SIG-M5 treated with dmso at 0.1 percent for 504 hours (cell line): ENCODE measurements around the gene DYNC2LI1.
"Not testable (repeated sequence)": the region's sequence is repeated elsewhere in the genome, so short reads cannot be mapped to it uniquely, and the experiment has no call there.

Experiments
- DNase-seq: peaks from one replicate; lab custom pipeline; 2025; ENCODE audit not compliant: unreplicated experiment; lab: John Stamatoyannopoulos, UW

DYNC2LI1 gene

DNA sequence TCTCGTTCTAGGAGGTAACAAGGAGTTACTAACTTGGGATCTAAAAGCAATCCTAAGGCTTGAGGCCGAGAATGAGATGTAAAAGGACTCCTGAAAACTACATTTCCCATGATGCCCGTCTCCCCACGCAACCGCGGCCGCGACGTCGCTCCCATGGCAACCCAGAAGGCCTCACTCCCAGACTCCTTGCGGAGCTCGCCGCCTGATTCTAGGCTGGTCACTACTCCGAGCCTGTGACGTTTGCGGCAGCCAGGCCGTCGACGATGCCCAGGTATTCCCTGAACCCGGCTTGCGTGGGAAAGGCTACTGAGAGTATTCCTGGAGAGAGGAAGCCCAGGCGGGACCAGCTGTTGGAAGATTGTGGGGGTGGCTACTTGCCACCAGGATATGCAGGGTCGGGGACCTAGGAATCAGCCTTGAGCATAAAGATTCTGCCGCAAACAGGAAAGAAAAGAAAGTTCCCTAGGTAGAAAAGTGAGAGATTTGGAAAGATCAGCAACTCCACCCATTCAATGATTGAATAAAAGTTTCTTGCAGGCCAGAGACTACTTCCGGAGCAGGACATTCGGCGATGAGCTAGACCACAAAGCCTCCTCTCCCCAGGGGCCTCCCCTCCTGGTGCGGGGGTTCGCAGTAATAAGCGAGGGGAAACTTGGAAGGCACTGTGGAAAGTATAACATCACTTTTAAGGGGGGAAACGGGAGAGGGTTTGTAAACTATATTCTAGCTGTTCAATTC is at the start of gene DYNC2LI1:
TSS of gene DYNC2LI1 (plus strand) at position 164 of the 738 bp plus-strand sequence. CDS start at position 264, 100 bp downstream.
- peak; percentile 88 for DNase-seq

DNA sequence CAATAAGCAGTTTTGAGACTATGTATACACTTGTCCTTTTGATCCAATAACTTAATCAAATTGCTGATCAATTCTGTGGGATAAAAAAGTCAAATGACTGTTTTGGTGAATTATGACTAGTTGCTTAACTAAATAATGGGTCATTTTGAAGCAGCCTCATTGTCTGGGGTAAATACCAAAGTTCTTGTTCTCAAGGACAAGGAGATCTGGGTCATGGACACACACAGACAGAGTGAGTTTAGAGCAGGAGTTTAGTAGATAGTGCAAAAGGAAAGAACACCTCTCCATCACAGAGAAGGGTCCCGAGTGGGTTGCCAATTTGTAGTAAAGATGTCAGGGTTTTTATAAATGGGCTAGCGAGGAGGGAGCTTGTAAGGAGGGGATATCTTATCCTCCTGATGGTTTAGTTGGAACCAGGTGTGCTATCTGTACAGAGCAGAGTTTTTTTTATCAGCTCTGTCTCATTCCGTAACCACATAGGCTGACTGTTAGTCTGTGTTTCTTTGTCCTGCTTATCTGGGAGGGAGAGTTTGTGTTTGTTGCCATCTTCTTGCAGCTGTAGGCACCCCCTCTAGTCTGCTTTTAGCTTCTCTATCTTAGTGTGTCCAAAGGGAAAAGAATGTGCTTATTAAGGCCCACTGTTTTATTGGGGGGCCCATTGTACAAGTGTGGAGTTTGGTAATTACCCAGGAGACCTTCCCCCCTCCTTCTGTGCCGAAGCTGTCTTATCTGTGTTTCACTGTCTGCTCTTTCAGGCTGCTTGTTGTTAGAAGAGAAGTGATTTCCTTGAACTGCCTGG is 48.9 kb upstream of the DYNC2LI1 start:
- no peak for DNase-seq

DNA sequence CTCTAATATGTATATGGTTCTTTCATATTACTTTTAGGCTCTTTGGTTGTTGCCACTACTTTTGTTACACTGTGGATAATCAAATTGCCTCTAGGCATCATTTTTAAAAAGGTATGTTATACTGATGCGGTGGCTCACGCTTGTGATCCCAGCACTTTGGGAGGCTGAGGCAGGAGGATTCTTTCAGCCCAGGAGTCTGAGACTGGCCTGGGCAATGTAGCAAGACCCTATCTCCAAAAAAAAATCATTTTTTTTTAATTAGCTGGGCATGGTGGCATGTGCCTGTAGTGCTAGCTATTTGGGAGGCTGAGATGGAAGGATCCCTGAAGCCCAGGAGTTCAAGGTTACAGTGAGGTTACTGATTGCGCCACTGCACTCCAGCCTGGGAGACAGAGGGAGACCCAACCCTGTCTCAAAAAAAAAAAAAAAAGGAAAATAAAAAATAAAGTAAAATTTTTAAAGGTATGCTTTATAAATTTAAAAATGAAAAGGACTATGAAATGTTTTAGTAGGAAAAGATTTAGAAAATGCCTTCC is 48.1 kb upstream of the DYNC2LI1 start:
- no peak for DNase-seq

DNA sequence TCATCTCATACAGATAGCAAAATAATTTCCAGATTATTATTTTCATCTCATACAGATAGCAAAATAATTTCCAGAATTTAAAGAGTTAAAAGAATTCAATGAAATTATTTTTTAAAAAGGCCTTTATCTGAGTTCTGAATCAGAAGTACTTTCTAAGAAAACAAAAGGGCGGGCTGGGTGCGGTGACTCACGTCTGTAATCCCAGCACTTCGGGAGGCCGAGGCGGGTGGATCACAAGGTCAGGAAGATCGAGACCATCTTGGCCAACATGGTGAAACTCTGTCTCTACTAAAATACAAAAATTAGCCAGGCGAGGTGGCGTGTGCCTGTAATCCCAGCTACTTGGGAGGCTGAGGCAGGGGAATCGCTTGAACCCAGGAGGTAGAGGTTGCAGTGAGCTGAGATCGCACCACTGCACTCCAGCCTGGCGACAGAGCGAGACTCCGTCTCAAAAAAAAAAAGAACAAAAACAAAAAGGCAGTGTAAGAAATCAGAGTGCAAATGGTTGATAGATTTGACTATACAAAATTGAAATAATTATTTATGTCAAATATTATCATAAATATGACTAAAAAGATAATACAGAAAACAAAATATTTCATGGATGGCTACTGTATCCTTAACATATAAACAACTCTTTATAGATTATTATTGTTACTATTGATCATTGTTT is 46.7 kb upstream of the DYNC2LI1 start:
- not testable (repeated sequence) for DNase-seq

DNA sequence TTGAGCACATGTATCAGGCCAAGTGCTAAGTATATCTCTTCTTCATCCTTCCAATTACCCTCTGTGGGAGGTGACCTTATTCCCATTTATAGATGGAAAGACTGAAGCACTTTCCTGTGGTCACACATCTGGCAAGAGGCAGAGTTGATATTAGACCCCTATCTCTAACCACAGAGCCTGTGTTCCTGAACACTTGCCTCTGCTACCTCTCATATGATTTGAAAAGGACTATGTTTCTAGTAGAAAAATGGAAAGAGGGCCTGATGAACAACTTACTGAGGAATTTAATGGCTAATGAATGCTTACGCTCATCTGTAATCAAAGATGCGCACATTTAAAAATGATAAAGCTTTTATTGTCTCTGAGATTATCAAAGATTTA is 46.2 kb upstream of the DYNC2LI1 start:
- DNase-seq = no peak

DNA sequence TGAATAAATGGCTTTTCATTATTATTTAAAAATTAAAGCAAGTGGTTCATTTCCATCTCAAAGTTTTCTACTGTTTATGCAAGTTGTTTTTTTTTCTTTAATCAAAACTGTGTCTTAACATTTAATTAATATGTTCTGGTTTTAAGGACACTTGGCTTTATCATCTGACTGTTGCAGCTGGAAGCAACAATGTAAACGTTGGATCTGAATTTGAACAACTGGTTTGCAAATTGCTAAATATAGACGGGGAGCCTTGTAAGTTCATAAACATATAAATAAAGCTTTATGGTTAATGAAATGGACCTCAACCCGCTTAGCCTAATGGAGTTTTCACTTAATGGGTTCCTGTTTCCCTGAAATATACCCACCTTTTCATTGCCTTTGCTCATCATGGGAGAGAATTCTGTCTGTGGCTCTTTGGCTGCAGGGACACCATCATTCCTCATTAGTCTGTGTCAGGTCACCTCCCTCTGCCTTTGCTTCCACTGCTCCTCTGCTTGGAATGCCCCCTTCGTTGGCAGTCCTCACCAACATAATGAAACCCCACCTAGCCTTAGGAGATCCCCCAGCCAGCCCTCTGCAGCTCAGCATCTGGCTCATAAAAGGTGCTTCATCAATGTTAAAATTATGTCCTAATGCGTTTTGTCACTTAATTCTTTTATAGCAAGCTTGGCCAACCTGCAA is 44.2 kb upstream of the DYNC2LI1 start:
- no peak for DNase-seq

DNA sequence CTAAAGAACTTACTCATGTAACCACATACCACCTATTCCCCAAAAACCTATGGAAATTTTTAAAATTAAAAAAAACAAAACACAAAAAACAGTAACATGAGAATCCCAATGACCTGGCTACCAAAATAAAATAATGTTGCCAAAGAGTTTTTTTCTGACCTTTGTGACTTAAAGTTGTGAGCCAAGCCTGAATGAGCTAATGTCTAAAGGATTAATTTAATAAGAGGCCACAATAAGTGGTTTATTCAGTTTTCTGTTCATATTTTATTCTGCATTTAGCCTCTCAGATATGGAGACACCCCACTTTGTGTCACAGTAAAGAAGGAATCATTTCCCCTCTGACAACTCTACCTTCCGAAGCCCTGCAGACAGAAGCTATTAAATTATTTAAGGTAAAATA is 42.6 kb upstream of the DYNC2LI1 start:
- no peak for DNase-seq

DNA sequence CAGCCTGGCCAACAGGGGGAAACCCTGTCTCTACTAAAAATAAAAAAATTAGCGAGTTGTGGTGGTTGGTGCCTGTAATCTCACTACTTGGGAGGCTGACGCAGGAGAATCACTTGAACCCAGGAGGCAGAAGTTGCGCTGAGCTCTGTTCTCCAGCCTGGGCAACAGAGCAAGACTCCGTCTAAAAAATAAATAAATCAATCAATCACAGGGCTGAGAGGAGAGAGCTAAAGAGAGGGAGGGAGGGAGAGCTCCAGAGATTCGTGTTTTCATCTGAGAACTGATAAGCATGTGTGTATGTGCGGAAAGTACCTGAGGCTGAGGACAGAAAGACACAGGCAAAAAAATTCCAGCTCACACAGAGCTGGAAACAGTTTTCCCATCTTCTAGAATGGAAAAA is 37.2 kb upstream of the DYNC2LI1 start:
- DNase-seq = no peak

DNA sequence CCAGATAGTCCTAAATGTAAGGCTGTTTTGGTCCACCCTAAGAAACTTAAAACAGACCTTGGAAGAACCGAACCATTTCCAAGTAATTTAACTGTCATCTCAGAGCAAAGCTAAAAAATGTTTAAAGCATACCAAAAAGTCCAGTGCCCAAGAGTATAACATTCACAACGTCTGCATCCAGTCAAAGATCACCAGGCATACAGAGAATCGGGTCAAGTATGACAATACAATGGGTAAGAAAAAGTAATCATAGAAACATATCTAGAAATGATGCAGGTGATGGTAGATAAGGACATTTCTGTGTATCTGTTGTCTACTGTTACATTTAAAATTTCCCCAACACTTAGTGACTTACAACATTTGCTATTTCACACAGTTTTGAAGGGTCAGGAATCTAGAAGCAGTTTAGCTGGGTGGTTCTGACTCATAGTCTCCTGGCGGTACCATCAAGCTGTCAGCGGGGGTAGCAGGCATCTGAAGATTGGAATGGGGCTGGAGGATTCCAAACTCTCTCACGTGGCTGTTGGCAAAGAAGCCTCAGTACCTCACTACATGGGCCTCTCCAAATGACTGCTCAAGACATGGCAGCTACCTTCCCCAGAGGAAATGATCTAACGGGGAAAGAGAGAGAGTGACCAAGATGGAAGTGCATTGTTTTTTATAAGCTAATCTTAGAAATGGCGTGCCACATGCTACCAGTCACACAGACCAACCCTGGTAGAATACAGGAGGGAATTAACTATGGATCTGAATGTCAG is 36.6 kb upstream of the DYNC2LI1 start:
- DNase-seq = no peak

DNA sequence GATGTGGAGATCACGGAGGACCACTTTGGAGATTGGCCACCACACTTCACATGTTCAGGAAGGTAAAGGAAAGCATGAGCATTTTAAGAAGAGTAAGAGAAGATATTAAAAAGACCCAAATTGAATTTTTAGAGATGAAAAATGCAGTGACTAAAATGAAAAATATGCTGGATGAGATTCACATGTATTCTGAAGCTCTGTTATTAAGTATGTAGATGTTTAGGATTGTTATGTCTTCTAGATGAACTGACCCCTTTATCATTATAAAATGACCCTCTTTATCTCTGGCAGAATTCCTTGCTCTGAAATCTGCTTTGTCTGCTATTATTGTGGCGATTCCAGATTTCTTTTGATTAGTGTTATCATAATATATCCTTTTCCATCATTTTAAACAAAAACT is 36.0 kb upstream of the DYNC2LI1 start:
- no peak for DNase-seq

DNA sequence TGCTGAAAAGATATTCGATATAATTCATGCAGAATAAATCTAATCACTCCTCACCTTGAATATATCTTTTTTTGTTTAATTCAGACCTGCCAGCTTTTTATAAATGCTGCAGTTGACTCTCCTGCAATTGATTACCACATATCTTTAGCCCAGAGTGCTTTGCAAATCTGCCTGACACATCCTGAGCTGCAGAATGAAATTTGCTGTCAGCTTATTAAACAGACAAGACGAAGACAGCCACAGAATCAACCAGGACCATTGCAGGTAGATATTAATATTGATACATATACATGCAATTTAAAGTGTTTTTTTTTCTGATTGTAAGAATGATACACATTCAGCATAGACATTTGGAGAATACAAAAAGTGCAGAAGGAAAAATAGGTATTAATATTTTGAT is 35.6 kb upstream of the DYNC2LI1 start:
- no peak for DNase-seq

DNA sequence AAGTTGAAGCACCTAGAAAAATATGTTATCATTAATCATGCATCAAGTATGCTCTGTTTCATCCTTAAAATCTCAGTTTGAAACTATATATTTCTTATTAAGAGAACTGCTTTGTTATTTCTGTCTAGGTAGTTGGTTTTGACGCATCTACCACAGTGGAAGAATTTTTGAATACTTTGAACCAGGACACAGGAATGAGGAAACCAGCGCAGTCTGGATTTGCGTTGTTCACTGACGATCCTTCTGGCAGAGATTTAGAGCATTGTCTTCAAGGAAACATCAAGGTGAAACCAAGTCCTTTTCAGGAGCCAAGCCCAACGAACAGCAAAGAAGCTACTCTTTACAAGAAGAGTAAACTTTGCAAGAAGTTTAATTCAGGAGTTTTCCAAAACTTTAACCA is 30.1 kb upstream of the DYNC2LI1 start:
- DNase-seq = no peak

DNA sequence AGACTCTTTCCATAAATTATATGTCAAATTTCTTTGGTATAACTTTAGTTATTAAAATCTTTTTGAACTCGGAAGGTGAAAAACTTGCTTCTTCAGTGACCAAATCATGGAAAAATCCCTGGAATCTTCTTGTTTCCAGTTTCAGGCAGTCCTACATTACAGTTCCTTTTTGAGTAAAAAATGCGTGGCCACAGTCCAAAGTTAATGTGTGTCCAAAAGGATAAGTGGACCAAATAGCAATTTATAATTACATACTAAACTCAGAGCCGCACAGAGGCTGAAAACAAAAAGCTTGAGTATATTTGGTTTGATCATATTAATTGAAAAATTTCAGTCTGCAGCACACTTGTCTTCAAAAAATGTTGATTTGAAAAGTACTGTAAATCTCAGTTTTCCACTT is 28.4 kb upstream of the DYNC2LI1 start:
- DNase-seq = no peak

DNA sequence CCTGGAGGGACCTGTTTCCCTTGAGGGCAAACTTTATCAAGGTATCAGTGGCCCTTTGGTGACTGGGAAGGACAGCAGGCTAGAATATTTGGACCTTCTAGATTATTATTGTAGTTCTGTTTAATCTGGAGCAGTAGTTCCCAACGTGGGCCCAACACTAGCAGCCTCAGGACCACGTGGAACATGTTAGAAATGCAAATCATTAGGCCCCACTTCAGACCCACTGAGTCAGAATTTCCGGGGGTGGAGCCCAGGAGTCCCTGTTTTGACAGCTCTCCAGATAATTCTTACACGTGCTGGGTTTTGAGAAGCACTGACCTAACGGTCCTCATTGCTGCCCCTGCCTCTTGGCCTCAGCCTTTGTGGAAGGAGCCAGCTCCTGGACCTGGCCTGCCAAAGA is 25.5 kb upstream of the DYNC2LI1 start:
- no peak for DNase-seq

DNA sequence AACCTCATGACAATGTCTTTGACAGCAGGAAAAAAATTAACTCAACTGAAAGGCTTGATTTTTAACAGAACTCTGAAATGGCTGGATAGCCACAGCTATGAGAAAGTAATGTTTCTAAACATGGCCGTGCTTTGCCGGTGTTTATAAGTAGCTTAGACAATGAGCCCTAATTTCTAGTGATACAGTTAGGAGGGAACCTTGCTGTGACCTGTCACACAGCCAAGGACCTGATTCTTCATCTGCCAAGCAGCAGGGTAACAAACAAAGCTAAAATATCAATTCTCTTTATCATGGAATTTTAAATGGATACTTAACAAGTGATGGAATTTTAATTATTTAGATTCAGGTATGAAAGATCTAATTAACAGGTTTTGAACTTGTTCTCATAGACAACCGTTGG is 24.3 kb upstream of the DYNC2LI1 start:
- DNase-seq = no peak

DNA sequence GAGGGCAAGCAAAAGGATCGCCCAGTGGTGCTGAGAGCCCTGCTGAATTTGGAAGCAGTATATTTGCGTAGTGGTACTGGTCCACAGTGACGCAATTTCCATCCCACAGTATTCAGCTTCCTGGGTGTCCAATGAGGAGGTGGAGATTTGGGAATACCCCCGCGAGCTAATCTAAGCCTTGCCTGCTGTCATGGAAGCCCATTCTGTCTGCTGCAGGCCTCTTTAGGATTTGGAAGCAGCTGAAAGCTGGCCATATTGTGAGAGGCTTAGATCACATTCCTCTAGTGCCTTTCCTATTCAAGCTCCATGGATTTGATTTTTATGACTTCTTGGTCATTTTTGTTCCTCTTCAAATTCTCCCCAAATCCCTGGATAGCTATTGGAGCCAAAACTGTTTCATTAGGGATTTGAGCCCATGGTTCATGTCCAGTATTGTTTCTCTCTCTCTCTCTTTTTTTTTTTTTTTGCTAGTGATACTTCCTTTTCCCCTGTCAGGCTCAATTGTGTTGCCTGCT is 22.3 kb upstream of the DYNC2LI1 start:
- DNase-seq = no peak

DNA sequence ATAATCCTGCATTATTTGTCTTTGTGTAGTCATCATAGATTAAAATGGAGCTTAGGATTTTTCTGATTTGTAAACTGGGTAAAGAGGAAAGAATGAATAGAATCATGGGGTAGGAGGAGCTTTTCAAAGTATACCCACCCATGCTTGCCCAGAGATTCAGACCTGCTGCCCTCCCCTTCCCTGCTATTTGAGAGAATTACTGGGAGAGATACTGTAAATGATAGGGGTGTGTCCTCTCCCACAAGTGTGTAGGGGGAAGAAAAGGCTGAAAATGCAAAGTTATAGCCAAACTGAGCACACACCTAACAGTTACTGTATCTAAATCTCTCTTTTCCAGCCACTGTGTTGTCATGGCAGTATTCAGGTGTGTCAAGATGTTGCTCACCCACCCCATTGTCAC is 21.5 kb upstream of the DYNC2LI1 start:
- no peak for DNase-seq

DNA sequence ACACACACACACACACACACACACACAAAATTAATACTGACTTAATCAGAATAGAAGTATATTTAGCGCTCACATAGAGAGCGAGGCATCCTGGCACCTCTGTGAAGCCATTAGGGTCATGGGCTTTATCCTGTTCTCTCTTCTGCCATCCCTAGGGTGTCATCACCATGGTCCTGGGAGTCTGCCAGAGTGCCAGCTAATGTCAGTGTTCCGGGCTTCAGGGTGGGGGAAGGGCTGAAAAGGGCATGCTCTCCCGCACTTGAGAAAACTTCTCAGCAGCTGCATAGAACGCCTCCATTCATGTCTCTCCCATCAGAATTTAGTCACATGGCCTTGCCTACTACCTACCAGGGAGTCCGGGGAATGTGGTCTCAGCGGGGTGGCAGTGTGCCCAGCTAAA is 19.7 kb upstream of the DYNC2LI1 start:
- DNase-seq = no peak

DNA sequence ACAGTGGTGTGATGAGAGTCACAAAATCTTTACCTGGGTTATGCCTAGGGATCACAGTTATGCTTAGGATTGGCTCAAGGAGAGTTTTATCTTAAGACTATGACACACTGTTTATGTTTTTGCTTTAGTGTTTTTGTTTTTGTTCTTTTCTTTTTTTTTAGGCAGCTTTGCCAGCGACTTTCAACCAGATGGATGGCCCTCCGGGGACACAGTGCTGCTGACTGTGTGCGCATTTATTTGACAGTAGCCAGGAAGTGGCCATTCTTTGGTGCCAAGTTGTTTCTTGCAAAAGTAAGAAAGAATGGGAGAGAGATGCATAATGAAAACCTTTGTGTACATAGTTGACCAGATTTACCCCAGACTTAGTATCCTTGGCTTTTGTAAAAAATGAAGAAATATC is 15.1 kb upstream of the DYNC2LI1 start:
- no peak for DNase-seq

DNA sequence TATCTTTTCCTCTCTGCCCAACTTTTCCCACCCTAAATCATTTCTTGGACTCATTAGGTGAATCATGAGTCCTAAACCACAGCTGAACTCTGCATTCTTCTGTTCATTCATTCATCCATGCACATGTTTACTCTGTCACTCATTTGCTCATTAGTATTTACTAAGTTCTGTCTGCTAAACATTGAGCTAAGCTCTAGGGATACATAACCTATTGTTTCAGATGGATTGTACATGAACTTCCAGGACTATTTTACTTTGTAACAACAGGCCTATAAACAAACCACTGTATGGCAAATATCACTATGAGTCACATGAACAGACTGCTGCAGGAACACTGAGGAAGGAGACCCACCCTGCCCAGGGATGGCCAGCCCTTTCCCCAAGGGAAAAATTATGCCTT is 14.6 kb upstream of the DYNC2LI1 start:
- DNase-seq = no peak
